ENCODE results near the gene BET1L.

The BET1L gene

GRCh38 chr11:218815-219593 lies 11.8 kb upstream of the BET1L start:
- DNase-seq, result no peak
- TF ChIP-seq, protein P1, sequence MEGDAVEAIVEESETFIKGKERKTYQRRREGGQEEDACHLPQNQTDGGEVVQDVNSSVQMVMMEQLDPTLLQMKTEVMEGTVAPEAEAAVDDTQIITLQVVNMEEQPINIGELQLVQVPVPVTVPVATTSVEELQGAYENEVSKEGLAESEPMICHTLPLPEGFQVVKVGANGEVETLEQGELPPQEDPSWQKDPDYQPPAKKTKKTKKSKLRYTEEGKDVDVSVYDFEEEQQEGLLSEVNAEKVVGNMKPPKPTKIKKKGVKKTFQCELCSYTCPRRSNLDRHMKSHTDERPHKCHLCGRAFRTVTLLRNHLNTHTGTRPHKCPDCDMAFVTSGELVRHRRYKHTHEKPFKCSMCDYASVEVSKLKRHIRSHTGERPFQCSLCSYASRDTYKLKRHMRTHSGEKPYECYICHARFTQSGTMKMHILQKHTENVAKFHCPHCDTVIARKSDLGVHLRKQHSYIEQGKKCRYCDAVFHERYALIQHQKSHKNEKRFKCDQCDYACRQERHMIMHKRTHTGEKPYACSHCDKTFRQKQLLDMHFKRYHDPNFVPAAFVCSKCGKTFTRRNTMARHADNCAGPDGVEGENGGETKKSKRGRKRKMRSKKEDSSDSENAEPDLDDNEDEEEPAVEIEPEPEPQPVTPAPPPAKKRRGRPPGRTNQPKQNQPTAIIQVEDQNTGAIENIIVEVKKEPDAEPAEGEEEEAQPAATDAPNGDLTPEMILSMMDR (IDR thresholded peaks at IDR 0.05; ENCODE audit: low read depth, low read length), result no peak
- H3K27me3 ChIP-seq (ENCODE audit: insufficient read depth, low read depth, severe bottlenecking), result no peaks in the 10 kb centered on the region
- no peaks in the 10 kb centered on the region for H3K9me3 ChIP-seq (ENCODE audit: severe bottlenecking)
- H3K27ac ChIP-seq, result peak overlapping the region; percentile 80
- peaks cover 27% of the 10 kb centered on the region for H3K36me3 ChIP-seq
- no peak overlapping the region for H3K4me3 ChIP-seq (ENCODE audit: low read depth, low read length)

DNA sequence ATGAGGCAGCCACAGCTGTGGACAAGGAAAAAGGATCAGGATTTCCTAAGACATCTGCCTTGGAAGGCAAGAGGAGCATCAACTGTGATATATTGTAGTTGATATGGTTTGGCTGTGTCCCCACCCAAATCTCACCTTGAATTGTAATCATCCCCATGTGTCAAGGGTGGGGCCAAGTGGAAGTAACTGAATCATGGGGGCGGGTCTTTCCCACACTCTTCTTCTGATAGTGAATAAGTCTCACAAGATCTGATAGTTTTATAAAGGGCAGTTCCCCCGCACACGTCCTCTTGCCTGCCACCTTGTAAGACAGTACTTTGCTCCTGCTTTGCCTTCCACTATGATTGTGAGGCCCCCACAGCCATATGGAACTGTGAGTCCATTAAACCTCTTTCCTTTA lies 10.5 kb upstream of the BET1L start:
- H3K36me3 ChIP-seq, result peaks cover 40% of the 10 kb centered on the region
- no peaks in the 10 kb centered on the region for H3K27me3 ChIP-seq (ENCODE audit: insufficient read depth, low read depth, severe bottlenecking)
- peak overlapping the region; percentile 80 for H3K27ac ChIP-seq
- no peak for DNase-seq
- no peaks in the 10 kb centered on the region for H3K9me3 ChIP-seq (ENCODE audit: severe bottlenecking)
- TF ChIP-seq, protein P1 (IDR thresholded peaks at IDR 0.05; ENCODE audit: low read depth, low read length), result no peak
- H3K4me3 ChIP-seq (ENCODE audit: low read depth, low read length), result no peak overlapping the region

GRCh38 chr11:216081-216974 lies 9.1 kb upstream of the BET1L start:
- Histone ChIP-seq H3K36me3 (peaks cover 50% of the 10 kb centered on the region), H3K9me3 (ENCODE audit: severe bottlenecking) (no peaks in the 10 kb centered on the region), H3K27ac (peak overlapping the region; percentile 80), H3K4me3 (ENCODE audit: low read depth, low read length) (no peak overlapping the region), H3K27me3 (ENCODE audit: insufficient read depth, low read depth, severe bottlenecking) (no peaks in the 10 kb centered on the region)
- no peak for DNase-seq
- TF ChIP-seq, protein P1 (IDR thresholded peaks at IDR 0.05; ENCODE audit: low read depth, low read length), result no peak

DNA sequence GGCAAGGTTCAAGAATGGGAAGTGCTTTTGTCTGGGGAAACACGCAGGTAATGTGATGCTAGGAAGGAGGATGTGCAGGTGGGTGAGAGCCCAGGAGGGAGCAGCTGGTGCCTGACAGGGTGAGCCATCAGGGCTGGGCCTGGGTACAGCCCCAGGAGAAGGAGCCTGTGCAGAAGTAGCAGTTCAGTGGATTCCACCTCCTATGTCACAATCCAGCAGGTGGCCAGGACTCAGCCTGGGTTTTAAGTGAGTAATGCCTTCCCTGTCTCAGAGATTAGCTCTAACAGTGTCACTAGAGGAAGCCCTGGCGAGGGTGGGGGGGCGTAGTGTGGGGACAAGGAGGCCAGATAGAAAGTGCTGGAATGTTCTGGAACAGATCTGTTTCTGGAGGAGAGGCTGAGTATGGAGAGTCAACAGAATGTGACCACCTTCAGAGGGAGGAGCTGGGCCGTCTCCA lies 8.4 kb upstream of the BET1L start:
- DNase-seq, result peak; percentile 88
- H3K9me3 ChIP-seq (ENCODE audit: severe bottlenecking), result no peaks in the 10 kb centered on the region
- H3K27me3 ChIP-seq (ENCODE audit: insufficient read depth, low read depth, severe bottlenecking), result no peaks in the 10 kb centered on the region
- H3K36me3 ChIP-seq, result peaks cover 57% of the 10 kb centered on the region
- H3K27ac ChIP-seq, result peak overlapping the region; percentile 80
- TF ChIP-seq, protein P1 (IDR thresholded peaks at IDR 0.05; ENCODE audit: low read depth, low read length), result no peak
- no peak overlapping the region for H3K4me3 ChIP-seq (ENCODE audit: low read depth, low read length)

- peaks cover 69% of the 10 kb centered on the region for H3K36me3 ChIP-seq
- H3K9me3 ChIP-seq (ENCODE audit: severe bottlenecking), result no peaks in the 10 kb centered on the region
- TF ChIP-seq, protein P1 (IDR thresholded peaks at IDR 0.05; ENCODE audit: low read depth, low read length), result no peak
- no peak overlapping the region for H3K4me3 ChIP-seq (ENCODE audit: low read depth, low read length)
- no peaks in the 10 kb centered on the region for H3K27me3 ChIP-seq (ENCODE audit: insufficient read depth, low read depth, severe bottlenecking)
- no peak overlapping the region; the same call in 1 of the 2 replicates for H3K27ac ChIP-seq
- DNase-seq, result no peak
Measured at GRCh38 chr11:214083-214482, 6.9 kb upstream of the BET1L start.
